Measurements from ENCODE around the gene FAM3A. TPM values are rescaled to one million over a fixed set of nuclear protein-coding genes. Genes with fewer than 3 reads are reported as not detected.

Gene FAM3A
- total and polyA plus RNA-seq, 2 of the 8 experiments (the other 6 are each of a cell fraction or from before 2014, with no cell fraction given), result 16.2 to 18.6 TPM

DNA sequence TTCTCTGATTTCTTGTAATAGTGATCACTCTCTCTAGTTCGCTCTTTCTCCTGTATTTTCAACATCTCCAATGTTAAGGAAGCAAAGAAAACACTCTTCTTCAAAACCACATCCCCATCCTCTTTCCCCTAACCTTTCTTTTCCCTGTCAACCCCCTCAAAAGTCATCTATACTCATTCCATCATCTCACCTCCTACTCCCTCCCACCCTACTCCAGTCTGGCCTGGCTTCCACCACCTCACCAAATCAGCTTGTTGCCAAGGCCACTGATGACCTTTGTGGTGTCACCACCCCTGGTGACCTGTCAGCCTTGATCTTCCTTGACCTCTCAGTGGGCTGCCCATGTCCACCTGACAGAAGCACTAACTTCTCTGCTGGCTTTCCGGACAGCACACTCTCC is 2.3 kb downstream of the FAM3A start:
- H3K23ac ChIP-seq (ENCODE audit: insufficient read length), result no peak overlapping the region
- H3K27me3 ChIP-seq (replicated peaks in 1 of 4; ENCODE audit: control insufficient read depth in 3 of 4, extremely low read depth in 1 of 4, insufficient read depth in 3 of 4, low read length in 3 of 4), result no peaks in the 10 kb centered on the region
- H3K4me2 ChIP-seq (ENCODE audit: insufficient read depth in 1 of 2, low read depth in 2 of 2, low read length in 2 of 2), result no peak overlapping the region
- no peak overlapping the region for H3K4ac ChIP-seq (replicated peaks; ENCODE audit: insufficient read length, low read depth, low read length)
- H2BK20ac ChIP-seq (ENCODE audit: low read length), result no peak overlapping the region
- H3K9me3 ChIP-seq (ENCODE audit: insufficient read depth in 2 of 2, low read depth in 1 of 2, low read length in 1 of 2), result no peaks in the 10 kb centered on the region
- no peak for FAIRE-seq
- no peak overlapping the region for H2BK12ac ChIP-seq (ENCODE audit: low read depth, low read length)
- DNase-seq (ENCODE audit: low read depth in 1 of 2, low spot score in 2 of 2), result no peak
- H2AFZ ChIP-seq (ENCODE audit: low read length), result no peak overlapping the region
- no peak overlapping the region for H4K8ac ChIP-seq (ENCODE audit: extremely low read depth, insufficient read depth, low read length)
- H3K79me1 ChIP-seq (ENCODE audit: low read depth, low read length), result no peaks in the 10 kb centered on the region
- H4K91ac ChIP-seq (replicated peaks; ENCODE audit: insufficient read length, low read length), result no peak overlapping the region
- H2BK120ac ChIP-seq (replicated peaks; ENCODE audit: low read depth, low read length), result no peak overlapping the region
- H2BK5ac ChIP-seq (ENCODE audit: low read depth, low read length), result no peak overlapping the region
- H2BK15ac ChIP-seq (ENCODE audit: low read length), result no peak overlapping the region
- H3K36me3 ChIP-seq (ENCODE audit: control insufficient read depth in 2 of 4, insufficient read depth in 4 of 4, low read length in 3 of 4), result no peaks in the 10 kb centered on the region
- no peak overlapping the region for H3K14ac ChIP-seq (ENCODE audit: insufficient read length)
- CTCF ChIA-PET (ENCODE audit: partially characterized antibody), result no interaction called here
- WGBS, 2 experiments (ENCODE audit: extremely low coverage in 1 of 2, insufficient coverage in 1 of 2, insufficient read length in 1 of 2, insufficient replicate concordance in 2 of 2, low coverage in 1 of 2, low lambda C conversion rate in 2 of 2, missing lambda C conversion rate in 1 of 2), result 100% methylated on average over 1 of the region's 2 CpGs; no CpG with 5 or more reads in 1 of the 2 experiments
- H3K27ac ChIP-seq (ENCODE audit: low read depth, low read length), result no peak overlapping the region
- peaks cover 1 to 10% (median 7%) of the 10 kb centered on the region in 4 experiments; a peak in 6 of 7 replicates for H3K4me1 ChIP-seq (replicated peaks in 1 of 4; ENCODE audit: control insufficient read depth in 3 of 4, insufficient read depth in 4 of 4, low read length in 3 of 4)
- H3K18ac ChIP-seq (ENCODE audit: extremely low read depth, low read length), result no peak overlapping the region
- H3K9ac ChIP-seq (replicated peaks in 1 of 4; ENCODE audit: extremely low read depth in 1 of 4, low read depth in 3 of 4, low read length in 3 of 4), result no peak overlapping the region
- H4K5ac ChIP-seq (ENCODE audit: insufficient read length, low read depth, low read length), result no peak overlapping the region
- H3K4me3 ChIP-seq (ENCODE audit: extremely low read depth in 1 of 4, insufficient read depth in 2 of 4, low read depth in 3 of 4, low read length in 4 of 4), result no peak overlapping the region
- POLR2A ChIA-PET (ENCODE audit: partially characterized antibody), result interaction anchor here (0.8 kb wide), 1 partner anchor 13 kb away, joined by 3 read pairs; no protein-coding TSS in a partner anchor
- H3K79me2 ChIP-seq (ENCODE audit: control insufficient read depth in 1 of 2, insufficient read depth in 2 of 2, low read length in 2 of 2), result no peaks in the 10 kb centered on the region
- H3K56ac ChIP-seq (replicated peaks; ENCODE audit: insufficient read length, low read depth, low read length), result no peak overlapping the region
- no peaks in the 10 kb centered on the region for H4K20me1 ChIP-seq (replicated peaks in 1 of 2; ENCODE audit: control insufficient read depth in 1 of 2, insufficient read depth in 2 of 2, low read length in 2 of 2)
- no peak overlapping the region for H2AK5ac ChIP-seq (ENCODE audit: low read depth, low read length)
- H3K23me2 ChIP-seq (ENCODE audit: low read depth, low read length), result peaks cover 9% of the 10 kb centered on the region
- TF ChIP-seq, protein P1, sequence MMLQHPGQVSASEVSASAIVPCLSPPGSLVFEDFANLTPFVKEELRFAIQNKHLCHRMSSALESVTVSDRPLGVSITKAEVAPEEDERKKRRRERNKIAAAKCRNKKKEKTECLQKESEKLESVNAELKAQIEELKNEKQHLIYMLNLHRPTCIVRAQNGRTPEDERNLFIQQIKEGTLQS (IDR thresholded peaks at IDR 0.05; ENCODE audit: insufficient read depth, low read depth, low read length), result no peak
- TF ChIP-seq SP1 (IDR thresholded peaks at IDR 0.05; ENCODE audit: low read depth, low read length), result no peak
- TF ChIP-seq PHF8 (conservative IDR thresholded peaks at IDR 0.05; ENCODE audit: low read depth, low read length), result no peak
- TF ChIP-seq EZH2 (IDR thresholded peaks at IDR 0.05; ENCODE audit: low read depth, low read length, severe bottlenecking), result no peak
- no peak for TF ChIP-seq SIX5 (IDR thresholded peaks at IDR 0.05; ENCODE audit: low read depth, low read length)
- no peak for TF ChIP-seq KDM1A (IDR thresholded peaks at IDR 0.05; ENCODE audit: borderline replicate concordance, low read length)
- no peak for TF ChIP-seq CHD2 (IDR thresholded peaks at IDR 0.05; ENCODE audit: low read length)
- no peak for TF ChIP-seq CREB1 (IDR thresholded peaks at IDR 0.05)
- no peak for TF ChIP-seq KDM5A (IDR thresholded peaks at IDR 0.05; ENCODE audit: low read length)
- no peak for TF ChIP-seq SUZ12 (IDR thresholded peaks at IDR 0.05; ENCODE audit: low read length)
- no peak for TF ChIP-seq TBP (IDR thresholded peaks at IDR 0.05; ENCODE audit: low read depth, low read length)
- no peak for TF ChIP-seq CEBPB (IDR thresholded peaks at IDR 0.05; ENCODE audit: low read depth, low read length)
- no peak for TF ChIP-seq CTBP2 (IDR thresholded peaks at IDR 0.05; ENCODE audit: borderline replicate concordance, insufficient read depth, insufficient read length, low read length)
- TF ChIP-seq RFX5 (IDR thresholded peaks at IDR 0.05; ENCODE audit: borderline replicate concordance, low read depth, low read length), result no peak
- no peak for TF ChIP-seq EGR1 (IDR thresholded peaks at IDR 0.05; ENCODE audit: borderline replicate concordance, low read depth, low read length)

All from H1 (cell line).